ENCODE data around the gene HNRNPUL1. TPM values are rescaled to one million over a fixed set of nuclear protein-coding genes. Genes with fewer than 3 reads are reported as not detected.

The HNRNPUL1 gene
- total and polyA plus RNA-seq, 9 of the 15 experiments (the other 6 are each of a cell fraction or from before 2014, with no cell fraction given) = 7.3 to 211 (median 85.0) TPM

DNA sequence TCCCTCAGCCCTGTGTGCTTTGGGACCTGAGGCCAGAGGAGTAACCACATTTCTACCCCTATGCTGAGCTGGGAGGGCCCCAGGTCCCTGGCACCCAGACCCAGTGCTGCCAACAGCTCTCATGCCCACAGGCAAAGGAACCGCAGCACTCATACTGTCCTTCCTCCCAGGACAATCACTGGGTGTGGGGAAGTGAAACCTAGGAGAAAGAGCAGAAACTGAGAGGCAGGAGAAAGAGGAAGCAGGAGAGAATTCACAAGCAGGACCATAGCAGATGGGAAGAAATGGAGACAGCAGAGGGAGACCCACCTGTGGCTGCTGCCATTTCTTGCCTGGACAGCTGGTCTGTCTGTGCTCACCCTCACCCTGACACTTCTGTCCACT, 64.7 kb downstream of the HNRNPUL1 start:
- H2AFZ ChIP-seq (ENCODE audit: low read depth, low read length) = no peak overlapping the region
- CTCF ChIA-PET (ENCODE audit: low intra/inter-chr PET ratio) = no interaction called here
- no peaks in the 10 kb centered on the region for H3K27me3 ChIP-seq (ENCODE audit: control insufficient read depth in 2 of 2, insufficient read depth in 2 of 2, low read length in 2 of 2)
- no peak overlapping the region for H3K4me2 ChIP-seq (ENCODE audit: insufficient read depth, low read length)
- H3K79me2 ChIP-seq (ENCODE audit: control insufficient read depth, insufficient read depth, low read length) = peaks cover 34% of the 10 kb centered on the region
- TF ChIP-seq, protein P1, sequence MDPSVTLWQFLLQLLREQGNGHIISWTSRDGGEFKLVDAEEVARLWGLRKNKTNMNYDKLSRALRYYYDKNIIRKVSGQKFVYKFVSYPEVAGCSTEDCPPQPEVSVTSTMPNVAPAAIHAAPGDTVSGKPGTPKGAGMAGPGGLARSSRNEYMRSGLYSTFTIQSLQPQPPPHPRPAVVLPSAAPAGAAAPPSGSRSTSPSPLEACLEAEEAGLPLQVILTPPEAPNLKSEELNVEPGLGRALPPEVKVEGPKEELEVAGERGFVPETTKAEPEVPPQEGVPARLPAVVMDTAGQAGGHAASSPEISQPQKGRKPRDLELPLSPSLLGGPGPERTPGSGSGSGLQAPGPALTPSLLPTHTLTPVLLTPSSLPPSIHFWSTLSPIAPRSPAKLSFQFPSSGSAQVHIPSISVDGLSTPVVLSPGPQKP (CRISPR knock-in tag; IDR thresholded peaks at IDR 0.05) = no peak
- TF ChIP-seq, protein P2, sequence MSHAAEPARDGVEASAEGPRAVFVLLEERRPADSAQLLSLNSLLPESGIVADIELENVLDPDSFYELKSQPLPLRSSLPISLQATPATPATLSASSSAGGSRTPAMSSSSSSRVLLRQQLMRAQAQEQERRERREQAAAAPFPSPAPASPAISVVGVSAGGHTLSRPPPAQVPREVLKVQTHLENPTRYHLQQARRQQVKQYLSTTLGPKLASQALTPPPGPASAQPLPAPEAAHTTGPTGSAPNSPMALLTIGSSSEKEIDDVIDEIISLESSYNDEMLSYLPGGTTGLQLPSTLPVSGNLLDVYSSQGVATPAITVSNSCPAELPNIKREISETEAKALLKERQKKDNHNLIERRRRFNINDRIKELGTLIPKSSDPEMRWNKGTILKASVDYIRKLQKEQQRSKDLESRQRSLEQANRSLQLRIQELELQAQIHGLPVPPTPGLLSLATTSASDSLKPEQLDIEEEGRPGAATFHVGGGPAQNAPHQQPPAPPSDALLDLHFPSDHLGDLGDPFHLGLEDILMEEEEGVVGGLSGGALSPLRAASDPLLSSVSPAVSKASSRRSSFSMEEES (CRISPR knock-in tag; IDR thresholded peaks at IDR 0.05) = no peak
- TF ChIP-seq ZNF436 (CRISPR knock-in tag; IDR thresholded peaks at IDR 0.05) = no peak
- TF ChIP-seq POLR3G (IDR thresholded peaks at IDR 0.05; ENCODE audit: extremely low read depth, insufficient read length, insufficient replicate concordance) = no peak
- peak; percentile 2; the same call in 1 of the 2 replicates for TF ChIP-seq SPI1 (IDR thresholded peaks at IDR 0.05; ENCODE audit: borderline replicate concordance, low read depth, low read length)
- TF ChIP-seq, protein P3, sequence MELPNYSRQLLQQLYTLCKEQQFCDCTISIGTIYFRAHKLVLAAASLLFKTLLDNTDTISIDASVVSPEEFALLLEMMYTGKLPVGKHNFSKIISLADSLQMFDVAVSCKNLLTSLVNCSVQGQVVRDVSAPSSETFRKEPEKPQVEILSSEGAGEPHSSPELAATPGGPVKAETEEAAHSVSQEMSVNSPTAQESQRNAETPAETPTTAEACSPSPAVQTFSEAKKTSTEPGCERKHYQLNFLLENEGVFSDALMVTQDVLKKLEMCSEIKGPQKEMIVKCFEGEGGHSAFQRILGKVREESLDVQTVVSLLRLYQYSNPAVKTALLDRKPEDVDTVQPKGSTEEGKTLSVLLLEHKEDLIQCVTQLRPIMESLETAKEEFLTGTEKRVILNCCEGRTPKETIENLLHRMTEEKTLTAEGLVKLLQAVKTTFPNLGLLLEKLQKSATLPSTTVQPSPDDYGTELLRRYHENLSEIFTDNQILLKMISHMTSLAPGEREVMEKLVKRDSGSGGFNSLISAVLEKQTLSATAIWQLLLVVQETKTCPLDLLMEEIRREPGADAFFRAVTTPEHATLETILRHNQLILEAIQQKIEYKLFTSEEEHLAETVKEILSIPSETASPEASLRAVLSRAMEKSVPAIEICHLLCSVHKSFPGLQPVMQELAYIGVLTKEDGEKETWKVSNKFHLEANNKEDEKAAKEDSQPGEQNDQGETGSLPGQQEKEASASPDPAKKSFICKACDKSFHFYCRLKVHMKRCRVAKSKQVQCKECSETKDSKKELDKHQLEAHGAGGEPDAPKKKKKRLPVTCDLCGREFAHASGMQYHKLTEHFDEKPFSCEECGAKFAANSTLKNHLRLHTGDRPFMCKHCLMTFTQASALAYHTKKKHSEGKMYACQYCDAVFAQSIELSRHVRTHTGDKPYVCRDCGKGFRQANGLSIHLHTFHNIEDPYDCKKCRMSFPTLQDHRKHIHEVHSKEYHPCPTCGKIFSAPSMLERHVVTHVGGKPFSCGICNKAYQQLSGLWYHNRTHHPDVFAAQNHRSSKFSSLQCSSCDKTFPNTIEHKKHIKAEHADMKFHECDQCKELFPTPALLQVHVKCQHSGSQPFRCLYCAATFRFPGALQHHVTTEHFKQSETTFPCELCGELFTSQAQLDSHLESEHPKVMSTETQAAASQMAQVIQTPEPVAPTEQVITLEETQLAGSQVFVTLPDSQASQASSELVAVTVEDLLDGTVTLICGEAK (IDR thresholded peaks at IDR 0.05) = no peak
- TF ChIP-seq, protein P3 (CRISPR knock-in tag; IDR thresholded peaks at IDR 0.05) = no peak
- TF ChIP-seq CBFB (CRISPR knock-in tag; IDR thresholded peaks at IDR 0.05) = no peak
- POLR2A ChIA-PET = interaction anchor here (0.6 to 1.0 kb wide), 5 partner anchors 10 to 35 kb away, joined by 3 to 4 read pairs (median 3); partner anchors contain the start of genes B9D2 and CCDC97
- peaks cover 4% of the 10 kb centered on the region for H3K9me1 ChIP-seq (ENCODE audit: control insufficient read depth, insufficient read depth, low read length)
- no peak overlapping the region; a peak in 1 of 4 replicates for H3K9ac ChIP-seq (ENCODE audit: insufficient read depth in 1 of 2, low read depth in 2 of 2, low read length in 2 of 2)
- no peak overlapping the region for H3K4me3 ChIP-seq
- in situ Hi-C loops (cut with MboI) = no loop called here
- WGBS (ENCODE audit: insufficient coverage, low coverage, missing lambda C conversion rate) = 73% methylated on average over 1 of the region's 1 CpG
- FAIRE-seq = no peak
- peaks cover 41 to 53% of the 10 kb centered on the region in 2 experiments for H3K4me1 ChIP-seq (replicated peaks in 1 of 2; ENCODE audit: control insufficient read depth in 2 of 2, insufficient read depth in 2 of 2, low read length in 2 of 2)
- peaks cover 3% of the 10 kb centered on the region for H4K20me1 ChIP-seq (replicated peaks; ENCODE audit: control insufficient read depth, insufficient read depth, low read length)
- ATAC-seq = no peak
- peaks cover 73% of the 10 kb centered on the region for H3K36me3 ChIP-seq (ENCODE audit: control insufficient read depth, insufficient read depth, low read length)
- no peak for DNase-seq (ENCODE audit: extremely low read depth in 1 of 4, low spot score in 3 of 4)
- H3K9me3 ChIP-seq (replicated peaks; ENCODE audit: control insufficient read depth, insufficient read depth, low read depth, low read length) = no peaks in the 10 kb centered on the region
- no peak overlapping the region; the same call in 2 of the 3 replicates for H3K27ac ChIP-seq (ENCODE audit: extremely low read depth, low read depth, low read length)
- intact Hi-C loops (cut with micrococcal nuclease) = loop anchor here (10.0 kb wide), 1 partner anchor 236 kb away; no protein-coding TSS in a partner anchor
- BruUV-seq (replicated peaks) = no TSS peak

All from K562 (cell line).